Stimulated activated CD8-positive, alpha-beta memory T cell treated with anti-CD3 and anti-CD28 coated beads, Interleukin-4, amount 100 ng/mL, for 48 hours (primary cell): ENCODE results near the gene PACSIN2.
"Not testable (repeated sequence)": the region's sequence is repeated elsewhere in the genome, so short reads cannot be mapped to it uniquely, and the experiment has no call there.

Experiments
- DNase-seq: peaks from one replicate; pipeline ENCODE4 v3.0.0-alpha.2; 2020

Gene PACSIN2

GRCh38 chr22:43014869-43015676, at the start of gene PACSIN2:
Gene PACSIN2 (minus strand): TSS chr22:43015149. CDS start chr22:42912080, 103,069 bp downstream.
- peak; percentile 99 for DNase-seq

GRCh38 chr22:43060183-43060582, 45.2 kb upstream of the PACSIN2 start:
- DNase-seq, result peak; percentile 82

GRCh38 chr22:43057641-43058040, 42.7 kb upstream of the PACSIN2 start:
- no peak for DNase-seq

- no peak for DNase-seq
These were observed 38.2 kb upstream of the PACSIN2 start for GRCh38 chr22:43053176-43053575.

- no peak for DNase-seq
These were observed 36.0 kb upstream of the PACSIN2 start for GRCh38 chr22:43050995-43051394.

- no peak for DNase-seq
These were observed 32.7 kb upstream of the PACSIN2 start for GRCh38 chr22:43047605-43048004.

- DNase-seq, result no peak
These were observed 29.4 kb upstream of the PACSIN2 start for GRCh38 chr22:43044290-43044712.

- no peak for DNase-seq
These were observed 27.3 kb upstream of the PACSIN2 start for GRCh38 chr22:43042101-43042780.

GRCh38 chr22:43039800-43040199, 24.9 kb upstream of the PACSIN2 start:
- DNase-seq, result no peak

GRCh38 chr22:43038325-43038724, 23.4 kb upstream of the PACSIN2 start:
- no peak for DNase-seq

- DNase-seq, result no peak
These were observed 21.4 kb upstream of the PACSIN2 start for GRCh38 chr22:43036282-43036829.

GRCh38 chr22:43035250-43035649, 20.3 kb upstream of the PACSIN2 start:
- no peak for DNase-seq

- DNase-seq, result no peak
These were observed 16.7 kb upstream of the PACSIN2 start for GRCh38 chr22:43031617-43032016.

GRCh38 chr22:43018615-43019014, 3.7 kb upstream of the PACSIN2 start:
- no peak for DNase-seq

- no peak for DNase-seq
These were observed 2.8 kb upstream of the PACSIN2 start for GRCh38 chr22:43017525-43018460.

- not testable (repeated sequence) for DNase-seq
These were observed 1.2 kb upstream of the PACSIN2 start for GRCh38 chr22:43016150-43016549.

- no peak for DNase-seq
These were observed 711 bp upstream of the PACSIN2 start for GRCh38 chr22:43015677-43016042.

GRCh38 chr22:43014316-43014868, 557 bp downstream of the PACSIN2 start:
- DNase-seq, result peak; percentile 54

GRCh38 chr22:43013355-43014315, 1.3 kb downstream of the PACSIN2 start:
- DNase-seq, result no peak

- DNase-seq, result no peak
These were observed 2.6 kb downstream of the PACSIN2 start for GRCh38 chr22:43012390-43012789.

- DNase-seq, result no peak
These were observed 3.9 kb downstream of the PACSIN2 start for GRCh38 chr22:43011079-43011478.
